Activated T-cell treated with anti-CD3 and anti-CD28 coated beads, Interleukin-2, amount 50 U/mL, for 48 hours (primary cell): ENCODE data around the gene RSPH3.
"Not testable (repeated sequence)": the region's sequence is repeated elsewhere in the genome, so short reads cannot be mapped to it uniquely, and the experiment has no call there.

Experiments used
- DNase-seq, 2 experiments: peaks; one replicate each; pipeline ENCODE4 v3.0.0-alpha.2; 2020

The RSPH3 gene, protein sequence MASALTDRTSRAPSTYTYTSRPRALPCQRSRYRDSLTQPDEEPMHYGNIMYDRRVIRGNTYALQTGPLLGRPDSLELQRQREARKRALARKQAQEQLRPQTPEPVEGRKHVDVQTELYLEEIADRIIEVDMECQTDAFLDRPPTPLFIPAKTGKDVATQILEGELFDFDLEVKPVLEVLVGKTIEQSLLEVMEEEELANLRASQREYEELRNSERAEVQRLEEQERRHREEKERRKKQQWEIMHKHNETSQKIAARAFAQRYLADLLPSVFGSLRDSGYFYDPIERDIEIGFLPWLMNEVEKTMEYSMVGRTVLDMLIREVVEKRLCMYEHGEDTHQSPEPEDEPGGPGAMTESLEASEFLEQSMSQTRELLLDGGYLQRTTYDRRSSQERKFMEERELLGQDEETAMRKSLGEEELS

DNA sequence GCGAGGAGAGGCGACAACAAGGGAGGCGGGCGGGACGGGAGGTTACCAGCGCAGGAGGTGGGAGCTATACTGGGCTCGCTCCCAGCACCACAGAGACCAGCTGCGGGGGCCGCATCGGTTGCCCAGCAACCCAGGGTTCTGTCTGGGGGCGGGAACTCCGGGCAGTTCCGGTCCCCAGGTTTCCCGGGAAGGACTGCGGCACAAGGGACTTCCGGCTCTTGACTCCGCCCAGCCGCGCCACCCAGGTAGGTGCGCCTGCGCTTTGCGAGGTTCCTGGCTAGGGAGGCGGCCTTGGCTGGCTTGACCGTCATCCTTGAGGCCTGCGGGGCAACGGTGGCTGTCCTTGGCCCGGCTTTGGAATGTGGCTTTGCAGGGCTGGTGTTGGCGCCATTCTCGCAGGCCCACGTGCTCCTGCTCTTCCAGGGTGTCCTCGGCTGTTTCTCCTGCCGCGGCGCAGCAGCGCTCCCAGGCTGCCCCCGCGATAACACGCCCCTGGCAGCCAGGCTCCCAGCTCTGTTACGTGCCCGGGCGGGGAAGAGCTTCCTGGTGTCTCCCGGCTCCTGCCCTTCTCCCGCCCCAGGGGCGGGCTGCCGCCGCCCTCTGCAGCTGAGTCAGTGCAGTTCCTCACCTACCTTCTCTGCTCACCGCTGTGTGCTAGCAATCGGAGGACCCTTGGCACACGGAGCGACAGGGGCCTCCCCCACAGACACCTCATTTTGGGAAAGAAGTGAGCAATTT, at the start of gene RSPH3:
RSPH3 (minus strand) TSS at position 537 of the 738 bp plus-strand sequence. CDS start 652 bp downstream, outside the sequence.
- peak; percentile 95 to 97 for DNase-seq

DNA sequence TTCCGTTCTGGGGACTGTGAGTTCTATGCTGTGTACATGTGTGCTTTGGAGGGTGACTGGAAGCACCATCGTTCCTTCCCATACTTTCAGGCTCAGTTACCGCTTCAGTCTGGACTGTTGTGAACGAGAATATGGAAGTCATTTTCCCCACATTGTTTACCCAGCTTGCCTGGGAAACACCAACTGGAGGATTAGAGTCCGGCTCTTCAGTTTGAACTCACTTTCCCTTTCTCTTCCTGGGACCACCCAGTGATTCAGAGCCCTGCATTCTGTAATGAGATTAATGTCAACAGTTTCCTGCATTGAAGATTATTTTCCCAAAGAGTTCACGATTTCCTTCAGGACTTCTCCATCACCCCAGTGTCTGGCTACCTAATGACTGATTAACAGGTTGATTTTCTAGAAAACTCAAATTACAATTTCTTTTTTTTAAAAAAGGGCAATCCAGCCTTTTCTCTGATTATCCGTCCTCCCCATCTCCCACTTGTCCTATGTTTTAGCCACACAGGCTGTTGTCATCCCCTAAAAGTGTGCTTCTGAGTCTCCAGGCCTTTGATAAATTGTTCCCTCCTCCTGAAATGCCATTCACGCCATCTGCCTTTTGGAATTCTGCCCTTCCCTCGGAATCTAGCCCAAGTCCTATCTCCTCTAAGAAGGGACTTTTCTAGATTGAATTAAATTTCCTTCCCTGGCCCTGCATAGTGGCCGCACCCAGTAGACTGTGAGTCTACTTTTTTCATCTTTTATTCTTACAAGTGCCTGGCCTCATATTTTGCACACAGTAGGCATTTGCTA, 48.1 kb upstream of the RSPH3 start:
- no peak for DNase-seq

DNA sequence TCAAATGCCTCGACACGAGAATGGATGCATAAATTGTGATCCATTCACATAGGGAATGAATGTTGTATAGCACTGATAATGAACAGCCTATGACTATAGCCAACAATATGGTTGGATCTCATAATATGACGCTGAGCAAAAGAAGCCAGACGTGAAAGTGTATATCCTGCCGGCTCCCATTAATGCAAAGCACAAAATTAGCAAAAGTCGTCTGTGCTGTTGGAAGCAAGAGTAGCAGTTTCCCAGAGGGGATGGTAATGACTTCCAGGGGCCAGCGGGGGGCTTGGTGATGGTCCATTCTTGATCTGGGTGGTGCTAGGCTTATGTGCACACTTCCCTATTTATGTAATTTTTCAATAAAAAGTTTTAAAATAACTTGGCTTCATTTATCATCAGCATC, 45.8 kb upstream of the RSPH3 start:
- no peak for DNase-seq

DNA sequence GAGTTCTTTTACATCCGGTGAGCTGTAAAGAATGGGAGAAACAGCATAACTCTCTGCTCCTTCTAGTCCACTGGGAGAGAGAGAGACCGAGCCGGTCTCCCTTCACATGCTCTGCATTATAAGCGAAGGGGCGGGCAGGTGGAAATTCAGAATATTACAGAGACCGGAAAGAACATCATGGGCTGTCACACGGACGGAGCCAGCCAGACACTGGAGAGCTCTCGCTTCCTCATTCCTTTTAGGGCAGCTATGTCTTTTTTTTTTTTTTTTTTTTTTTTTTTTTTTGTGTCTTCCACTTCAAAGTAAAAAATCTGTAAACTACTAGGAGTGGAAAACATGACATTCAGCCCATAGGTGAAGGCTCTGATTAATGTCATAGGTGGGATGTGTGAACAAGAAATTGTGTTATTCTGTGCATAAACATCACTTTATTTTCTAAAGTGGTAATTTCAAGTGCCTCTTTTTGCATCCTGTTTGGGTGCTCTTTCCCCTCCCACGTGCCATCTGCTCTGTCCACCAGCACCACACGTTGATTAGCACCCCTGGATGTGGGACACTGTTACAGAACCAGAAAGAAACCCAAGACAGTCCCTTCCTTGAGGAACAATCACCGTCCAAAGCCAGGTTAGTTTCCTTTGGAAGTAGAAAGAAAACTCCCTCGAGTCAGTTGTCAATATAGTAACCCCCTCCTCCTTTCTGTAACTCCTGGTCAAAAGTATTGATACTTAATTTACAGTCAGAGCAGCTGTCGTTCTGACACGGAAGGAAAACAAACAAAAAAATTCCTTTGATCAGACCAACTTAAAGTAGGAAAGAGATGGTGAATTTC, 45.1 kb upstream of the RSPH3 start, which contains the start of gene TAGAP:
TAGAP (minus strand) TSS at position 93 of the 829 bp plus-strand sequence. CDS start 845 bp downstream, outside the sequence.
- DNase-seq = peak; percentile 84 to 85

DNA sequence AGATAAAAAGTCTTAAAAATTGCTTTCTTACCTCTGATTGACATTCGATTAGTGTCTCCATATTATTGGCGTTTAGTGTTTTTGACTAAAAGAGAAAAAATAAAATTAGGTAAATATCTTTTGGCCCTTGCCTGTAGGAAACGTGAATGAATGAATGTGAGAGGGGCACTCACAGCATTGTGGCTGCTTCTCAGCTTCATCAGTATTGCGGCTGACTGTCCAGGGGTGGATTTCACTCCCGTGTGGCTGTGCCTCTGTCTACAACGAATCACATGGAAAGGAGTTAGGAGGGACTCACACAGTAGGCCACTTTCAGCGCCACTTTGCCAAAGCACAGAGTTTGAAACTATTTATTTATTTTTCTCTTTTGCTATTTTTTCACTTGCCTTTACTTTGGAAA, 43.9 kb upstream of the RSPH3 start:
- no peak for DNase-seq

DNA sequence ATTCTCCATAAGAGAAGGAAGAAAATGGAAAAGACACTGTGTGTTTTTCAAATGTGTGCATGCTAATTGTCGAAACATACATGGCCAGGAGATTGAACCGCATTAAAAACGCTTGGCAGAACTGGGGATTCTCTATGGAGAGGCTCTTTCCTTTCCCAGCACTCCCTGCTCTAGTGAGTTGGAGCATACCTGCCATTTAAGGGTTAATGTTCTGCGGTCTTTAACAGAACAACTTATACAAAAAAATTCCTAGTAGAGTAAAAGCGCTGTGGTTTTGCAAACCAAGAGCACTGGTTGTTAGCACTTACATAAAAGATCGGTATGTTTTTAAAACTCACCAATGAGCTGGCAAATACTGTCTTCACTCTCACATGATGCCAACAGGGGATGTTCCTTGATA, 43.2 kb upstream of the RSPH3 start:
- DNase-seq = no peak

DNA sequence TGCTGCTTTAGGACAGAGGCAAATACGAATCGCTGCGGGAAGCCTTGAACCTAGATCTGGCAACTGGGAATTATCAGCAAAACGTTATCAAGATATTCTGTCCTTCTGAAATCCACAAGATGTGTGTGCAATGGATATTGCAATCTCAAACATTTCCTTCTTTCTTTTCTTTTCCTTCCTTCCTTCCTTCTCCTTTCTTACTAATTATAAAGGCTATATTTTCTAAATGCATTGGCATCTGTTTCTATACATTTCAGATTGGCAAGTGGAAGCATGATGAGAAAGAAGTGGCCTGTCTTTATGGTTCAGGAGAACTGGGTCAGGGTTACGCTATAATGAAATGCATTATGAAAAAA, 42.8 kb upstream of the RSPH3 start:
- no peak for DNase-seq

DNA sequence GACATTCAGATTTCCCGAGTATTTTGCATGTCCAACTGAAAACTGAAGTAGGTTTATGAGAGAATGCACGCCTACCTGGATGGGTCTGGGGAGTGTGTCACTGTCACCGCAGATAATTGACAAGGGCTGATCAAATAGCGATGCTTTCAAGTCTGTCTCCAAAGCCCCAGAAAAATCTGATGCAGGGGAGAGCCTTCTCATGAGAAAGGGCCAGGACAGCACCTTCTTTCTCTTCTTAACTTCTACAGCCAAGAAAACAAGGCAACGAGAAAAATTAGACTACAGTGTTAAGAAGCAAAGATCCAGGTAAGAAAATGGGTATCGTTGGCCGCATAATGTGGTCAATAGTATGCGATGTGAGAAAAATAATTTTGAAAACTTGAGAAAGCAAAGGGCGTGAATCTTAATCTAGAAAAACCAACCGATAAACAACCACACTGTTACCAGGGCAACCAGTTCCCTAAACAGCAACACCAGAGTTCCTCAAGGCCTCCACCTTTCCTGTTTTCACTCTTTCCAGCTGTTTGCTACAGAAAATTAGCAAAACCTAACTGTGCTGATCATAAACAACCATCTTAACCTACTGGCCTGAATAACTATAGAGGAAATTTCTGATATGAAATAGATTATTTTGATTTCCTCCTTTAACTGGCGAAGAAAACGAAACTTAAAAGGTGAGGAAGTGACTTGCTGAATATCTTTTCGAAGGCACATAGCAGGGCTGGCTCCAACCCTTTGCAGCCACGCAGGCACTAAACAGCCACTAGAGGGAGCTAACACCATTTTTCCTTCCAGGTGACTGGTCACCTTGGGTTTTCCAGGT, 42.2 kb upstream of the RSPH3 start:
- peak; percentile 78 to 83 for DNase-seq

DNA sequence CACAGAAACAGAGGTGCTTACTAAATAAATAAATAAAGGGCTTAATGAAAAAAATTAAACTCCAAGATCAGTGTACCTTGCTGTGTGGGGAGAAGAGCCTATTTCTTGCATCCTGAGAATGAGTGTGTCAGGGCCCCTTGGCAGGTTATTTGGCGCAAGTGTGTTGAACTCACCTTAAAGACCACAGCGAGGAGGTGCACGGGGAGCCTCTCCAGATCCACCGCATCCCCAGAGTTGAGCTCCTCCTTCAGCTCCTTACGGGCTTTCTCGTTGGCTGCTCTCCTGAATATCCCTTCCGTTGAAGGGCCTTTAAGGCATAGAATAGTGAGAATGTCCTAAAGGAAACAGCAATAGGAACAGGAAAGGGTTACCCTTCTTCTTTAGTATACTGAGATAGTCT, 41.2 kb upstream of the RSPH3 start:
- no peak for DNase-seq

DNA sequence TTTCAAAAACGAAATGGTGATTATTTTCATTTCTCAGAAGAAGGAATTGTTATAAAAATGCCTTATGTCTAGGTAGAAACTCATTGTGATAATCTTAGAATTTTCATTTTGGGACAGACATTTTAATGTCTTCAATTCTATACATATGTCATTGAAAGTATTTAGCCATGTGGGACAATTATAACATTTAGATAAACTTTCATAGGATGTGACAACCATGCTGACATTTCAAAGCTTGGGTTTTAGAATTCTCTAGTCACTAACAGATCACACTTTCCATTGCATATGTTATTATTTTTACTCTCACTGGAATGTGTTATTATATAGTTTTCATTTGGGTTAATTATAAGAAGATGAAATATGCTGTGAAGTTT, 39.9 kb upstream of the RSPH3 start:
- DNase-seq = no peak

DNA sequence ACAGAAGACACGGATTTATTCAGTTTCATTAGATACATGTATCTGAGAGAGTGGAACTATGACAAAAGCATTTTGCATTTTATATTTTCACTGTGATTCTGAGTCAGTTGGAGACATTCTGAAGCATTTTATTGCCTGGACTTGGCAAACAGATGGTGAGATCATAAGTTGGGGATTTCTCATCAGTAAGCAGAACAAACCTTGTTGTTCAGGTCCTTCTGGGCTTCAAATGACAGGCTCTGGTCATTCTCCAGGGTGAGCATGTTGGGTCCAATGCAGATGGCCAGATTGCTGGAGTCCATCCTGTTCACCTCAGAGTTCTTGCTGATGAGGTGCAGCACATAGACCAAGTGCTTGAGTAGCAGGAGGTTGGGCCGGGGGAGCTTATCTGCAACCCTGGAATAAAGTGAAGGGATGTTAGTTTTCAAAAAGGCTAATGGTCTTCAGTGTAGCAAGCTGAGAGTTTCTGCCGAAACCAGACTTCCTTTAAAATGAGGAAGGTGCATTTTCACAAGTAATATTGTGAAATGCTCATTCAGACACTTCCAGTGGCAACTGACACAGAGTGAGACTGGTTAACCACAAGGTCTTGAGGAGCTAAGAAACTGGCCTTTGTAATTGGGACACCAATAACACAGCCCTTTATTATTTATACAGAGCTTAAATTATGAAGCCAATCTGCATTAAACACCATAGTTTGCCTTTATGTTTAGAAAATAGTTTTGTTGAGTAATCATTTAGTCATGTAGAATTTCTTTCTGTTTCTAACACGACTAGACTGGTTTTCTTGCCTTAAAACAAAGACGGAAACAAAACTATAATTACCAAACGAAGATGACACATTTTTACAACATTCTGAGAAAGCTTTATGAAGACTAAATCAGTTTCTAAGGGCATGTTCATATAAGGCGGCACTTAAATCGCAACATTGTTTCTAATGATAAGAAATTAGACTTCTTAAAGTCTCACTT, 39.2 kb upstream of the RSPH3 start:
- DNase-seq = no peak

DNA sequence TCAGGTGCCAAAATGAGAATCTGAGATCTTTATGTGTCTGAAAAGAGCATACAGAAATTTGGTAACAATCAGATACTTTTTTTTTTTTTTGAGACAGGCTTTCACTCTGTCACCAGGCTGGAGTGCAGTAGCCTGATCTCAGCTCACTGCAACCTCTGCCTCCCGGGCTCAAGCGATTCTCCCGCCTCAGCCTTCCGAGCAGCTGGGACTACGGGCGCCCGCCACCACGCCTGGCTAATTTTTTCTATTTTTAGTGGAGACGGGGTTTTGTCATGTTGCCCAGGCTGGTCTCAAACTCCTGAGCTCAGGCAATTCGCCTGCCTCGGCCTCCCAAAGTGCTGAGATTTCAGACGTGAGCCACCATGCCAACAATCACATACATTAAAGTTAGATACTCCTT, 38.3 kb upstream of the RSPH3 start:
- not testable (repeated sequence) for DNase-seq

DNA sequence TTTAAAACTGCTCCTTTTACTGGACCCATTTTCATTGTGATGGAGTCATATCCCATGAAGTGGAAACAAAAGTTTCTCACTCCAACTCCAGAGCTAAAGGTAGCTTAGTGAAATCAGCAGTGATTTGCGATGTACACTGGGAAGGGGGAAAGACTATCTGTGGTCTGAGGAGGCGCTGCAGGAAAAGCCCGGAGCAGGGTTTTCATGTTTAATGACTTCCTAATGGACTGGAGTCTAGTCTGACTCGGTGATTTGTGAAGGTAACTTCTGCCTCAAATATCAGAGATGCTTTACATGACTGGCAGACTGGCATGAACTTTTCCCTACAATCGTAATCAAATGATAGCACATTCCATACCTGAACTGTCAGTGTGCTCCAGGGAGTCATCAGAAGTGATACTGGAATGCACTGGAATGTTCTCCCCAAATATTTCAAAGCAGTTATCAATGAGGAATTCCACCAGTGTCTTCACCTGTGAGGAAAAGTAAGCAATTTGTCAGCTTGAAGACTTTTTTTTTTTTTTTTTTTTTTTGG, 37.8 kb upstream of the RSPH3 start:
- no peak for DNase-seq

DNA sequence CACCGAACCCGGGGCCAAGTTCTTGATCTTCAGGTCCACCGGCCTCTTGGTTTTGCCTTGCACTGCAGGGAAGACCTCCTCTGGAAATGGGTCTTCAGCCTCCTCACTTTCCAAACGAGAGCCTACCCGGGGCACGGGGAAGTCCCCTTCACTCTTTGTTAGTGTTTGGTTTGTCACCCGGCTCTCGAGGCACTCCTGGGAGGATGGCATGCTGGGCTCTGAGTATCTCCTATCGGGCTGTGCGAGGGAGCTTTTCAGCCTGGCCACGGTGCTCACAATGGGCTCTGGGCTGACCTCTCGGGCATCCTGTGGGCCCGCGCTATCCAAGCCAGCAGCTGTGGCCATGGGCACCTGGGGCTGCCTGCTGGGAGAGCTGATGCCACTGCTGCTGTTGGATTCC, 36.7 kb upstream of the RSPH3 start:
- DNase-seq = no peak

DNA sequence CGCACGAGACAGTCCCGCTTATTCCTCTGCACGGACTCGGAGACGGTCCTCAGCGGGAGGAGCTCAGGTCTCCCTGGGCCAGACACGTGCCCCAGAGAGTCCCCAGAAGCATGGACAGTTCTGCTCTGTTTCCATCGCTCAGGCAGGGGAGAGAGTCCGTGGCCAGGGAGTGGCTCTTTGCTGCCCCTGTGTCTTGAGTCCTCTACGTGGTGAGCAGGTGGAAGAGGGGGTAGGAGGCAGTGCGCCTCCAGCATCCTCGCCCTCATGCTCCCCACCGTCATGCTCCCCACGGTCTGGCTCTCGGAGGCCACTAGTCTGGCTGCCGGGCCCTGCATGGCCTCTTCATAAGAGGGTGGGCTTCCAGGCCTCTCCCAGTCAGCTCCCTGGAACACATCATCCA, 35.9 kb upstream of the RSPH3 start:
- DNase-seq = no peak

DNA sequence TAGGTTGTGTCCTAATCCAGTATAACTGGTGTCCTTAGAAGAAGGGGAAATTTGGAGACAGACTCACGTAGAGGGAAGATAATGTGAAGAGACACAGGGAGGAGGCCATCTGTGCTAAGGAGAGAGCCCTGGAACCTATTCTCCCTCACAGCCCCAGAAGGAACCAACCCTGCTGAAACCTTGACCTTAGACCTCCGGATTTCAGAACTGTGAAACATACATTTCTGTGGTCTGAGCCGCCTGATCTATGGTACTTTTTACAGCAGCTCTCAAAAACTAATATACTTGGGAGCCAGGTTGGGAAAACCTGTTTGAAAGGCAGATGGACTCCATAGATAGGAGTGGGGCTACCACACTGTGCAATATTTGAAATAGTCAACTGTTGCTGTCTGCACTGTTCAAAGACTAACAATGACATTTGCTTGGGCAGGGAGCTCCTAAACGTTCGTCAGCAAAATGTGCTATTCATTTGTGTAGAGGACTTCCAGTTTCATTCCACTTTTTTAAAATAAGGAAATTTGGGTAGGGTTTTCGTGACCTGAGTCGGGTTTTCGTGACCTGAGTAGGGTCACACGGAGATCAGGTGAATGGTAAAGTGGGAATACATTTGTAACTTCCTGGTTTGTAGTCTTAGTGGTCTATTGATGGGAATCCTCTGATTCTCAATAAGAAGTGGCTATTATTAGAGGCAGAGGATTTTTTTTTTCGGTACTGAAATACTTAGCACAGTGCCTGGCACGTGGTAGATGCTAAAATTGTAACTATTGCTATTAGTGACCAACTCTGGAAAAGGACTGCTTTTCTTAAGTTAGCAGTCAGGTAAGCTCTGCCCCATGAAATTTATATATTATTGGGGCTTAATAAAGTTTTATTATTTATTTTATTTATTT, 33.4 kb upstream of the RSPH3 start:
- DNase-seq = no peak

DNA sequence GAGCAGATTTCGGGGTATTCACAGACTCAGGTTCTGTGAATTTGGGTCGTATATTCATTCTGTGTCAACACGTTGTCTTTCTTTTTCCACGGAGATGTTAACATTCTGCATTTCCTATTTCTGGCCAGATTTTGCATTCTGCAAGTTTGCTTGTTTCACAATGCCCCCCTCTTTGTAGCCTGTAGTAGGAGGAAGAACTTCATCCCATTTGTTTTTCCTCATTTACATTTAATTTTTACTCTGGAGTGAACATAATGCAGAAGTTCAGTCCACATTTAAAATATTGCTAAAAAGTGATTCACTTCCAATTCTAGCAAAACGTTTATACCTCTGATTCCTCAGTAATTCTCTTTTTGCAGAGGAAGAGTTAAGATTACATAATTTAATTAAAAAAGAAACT, 31.8 kb upstream of the RSPH3 start:
- DNase-seq = no peak

DNA sequence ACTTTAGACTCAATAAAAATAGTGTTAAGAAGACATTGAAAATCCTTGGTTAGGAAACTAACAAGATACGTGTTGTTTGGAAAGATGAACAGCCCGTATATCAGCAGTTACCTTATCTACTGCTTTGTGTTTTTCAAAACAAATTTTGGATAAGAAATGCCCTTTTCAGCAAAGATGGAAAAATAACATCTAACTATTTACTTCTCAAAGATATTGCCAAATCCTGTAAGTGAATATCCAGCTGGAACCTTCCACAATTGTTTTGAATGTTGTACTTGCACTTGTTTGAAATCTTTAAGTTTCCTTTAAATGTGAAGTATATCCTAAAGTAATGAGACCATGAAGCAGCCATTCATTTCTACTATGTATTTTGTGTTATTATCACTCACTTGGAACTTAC, 30.2 kb upstream of the RSPH3 start:
- no peak for DNase-seq

DNA sequence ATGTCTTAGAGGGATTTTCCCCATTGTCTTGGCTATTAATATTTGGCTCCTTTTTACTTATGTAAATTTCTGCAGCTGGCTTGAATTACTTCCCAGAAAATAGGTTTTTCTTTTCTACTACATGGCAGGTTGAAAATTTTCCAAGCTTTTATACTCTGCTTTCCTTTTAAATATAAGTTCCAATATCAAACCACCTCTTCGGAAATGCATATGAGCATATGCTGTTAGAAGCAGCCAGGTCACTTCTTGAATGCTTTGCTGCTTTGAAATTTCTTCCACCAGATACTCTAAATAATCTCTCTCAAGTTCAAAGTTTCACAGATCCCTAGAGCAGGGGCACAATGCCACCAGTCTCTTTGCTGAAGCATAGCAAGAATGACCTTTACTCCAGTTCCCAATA, 25.2 kb upstream of the RSPH3 start:
- DNase-seq = not testable (repeated sequence)
